Fibroblast of villous mesenchyme (primary cell): Measurements from ENCODE around the gene CUBN. TPM values are rescaled to one million over a fixed set of nuclear protein-coding genes. Genes with fewer than 3 reads are reported as not detected.
"Not testable (repeated sequence)": the region's sequence is repeated elsewhere in the genome, so short reads cannot be mapped to it uniquely, and the experiment has no call there.

Experiments
- DNase-seq: peaks from one replicate; pipeline ENCODE4 v3.0.0-alpha.2; 2010; ENCODE audit warnings: low read depth
- H3K4me3 ChIP-seq: 2 replicates; pipeline ENCODE4 v1.5.1; 2011; ENCODE audit warnings: low read depth, mild to moderate bottlenecking, low read length
- total RNA-seq: library from RNA; depleted of rRNA; stranded (reverse); fragments of >200 nt; gene quantifications from 2 replicates; pipeline ENCODE4 v1.2.3, GENCODE V29; 2012
- TF ChIP-seq, protein P1 (sequence below): IDR thresholded peaks from 2 replicates; pipeline ENCODE4 v1.5.1; 2012; ENCODE audit warnings: low read depth, mild to moderate bottlenecking, low read length; ENCODE audit not compliant: insufficient read depth

The CUBN gene
- total RNA-seq, 1 donor: 0.86 TPM

- H3K4me3 ChIP-seq: no peak overlapping the region
- TF ChIP-seq, protein P1, sequence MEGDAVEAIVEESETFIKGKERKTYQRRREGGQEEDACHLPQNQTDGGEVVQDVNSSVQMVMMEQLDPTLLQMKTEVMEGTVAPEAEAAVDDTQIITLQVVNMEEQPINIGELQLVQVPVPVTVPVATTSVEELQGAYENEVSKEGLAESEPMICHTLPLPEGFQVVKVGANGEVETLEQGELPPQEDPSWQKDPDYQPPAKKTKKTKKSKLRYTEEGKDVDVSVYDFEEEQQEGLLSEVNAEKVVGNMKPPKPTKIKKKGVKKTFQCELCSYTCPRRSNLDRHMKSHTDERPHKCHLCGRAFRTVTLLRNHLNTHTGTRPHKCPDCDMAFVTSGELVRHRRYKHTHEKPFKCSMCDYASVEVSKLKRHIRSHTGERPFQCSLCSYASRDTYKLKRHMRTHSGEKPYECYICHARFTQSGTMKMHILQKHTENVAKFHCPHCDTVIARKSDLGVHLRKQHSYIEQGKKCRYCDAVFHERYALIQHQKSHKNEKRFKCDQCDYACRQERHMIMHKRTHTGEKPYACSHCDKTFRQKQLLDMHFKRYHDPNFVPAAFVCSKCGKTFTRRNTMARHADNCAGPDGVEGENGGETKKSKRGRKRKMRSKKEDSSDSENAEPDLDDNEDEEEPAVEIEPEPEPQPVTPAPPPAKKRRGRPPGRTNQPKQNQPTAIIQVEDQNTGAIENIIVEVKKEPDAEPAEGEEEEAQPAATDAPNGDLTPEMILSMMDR: no peak
- no peak for DNase-seq
Observed at GRCh38 chr10:16835228-16835627, 294.4 kb downstream of the CUBN start.

DNA sequence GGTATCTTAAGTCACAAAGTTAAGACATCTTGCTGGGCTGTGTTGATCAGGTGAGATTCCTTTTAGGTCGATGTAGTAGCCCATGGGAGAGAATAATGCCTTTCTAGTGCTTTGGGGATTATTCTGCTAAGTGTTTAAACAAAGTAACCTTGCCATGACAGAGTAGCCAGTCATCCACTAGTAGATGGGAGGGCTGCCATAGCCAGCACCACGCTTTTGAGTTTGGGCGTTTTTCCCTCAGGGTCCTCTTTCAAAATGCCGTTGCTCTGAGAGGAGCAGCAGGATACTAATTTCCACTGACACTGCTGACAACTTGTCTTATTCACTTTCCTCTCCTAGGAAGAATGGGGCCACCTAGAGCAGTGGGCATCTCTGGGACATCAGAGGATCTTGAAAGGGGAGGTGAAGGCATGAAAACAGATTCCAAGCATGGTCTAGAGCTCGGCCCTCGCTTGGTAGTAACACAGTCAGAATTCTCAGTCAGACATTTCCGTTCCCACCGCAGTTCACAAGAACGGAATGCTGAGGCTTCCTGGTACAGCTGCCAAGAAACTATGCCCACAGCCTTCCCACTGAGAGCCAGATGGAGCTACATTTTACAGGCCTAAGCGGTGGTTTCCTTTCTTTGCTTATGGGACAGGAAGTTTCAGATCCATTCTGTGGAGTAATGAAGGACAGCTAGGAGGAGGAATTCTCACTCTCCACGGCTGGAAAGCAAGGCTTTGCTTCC is 297.1 kb downstream of the CUBN start:
- H3K4me3 ChIP-seq: no peak overlapping the region
- DNase-seq: peak; percentile 89
- TF ChIP-seq, protein P1: no peak

- TF ChIP-seq, protein P1: no peak
- peak; percentile 52 for DNase-seq
- no peak overlapping the region for H3K4me3 ChIP-seq
Observed at GRCh38 chr10:16828701-16829175, 300.9 kb downstream of the CUBN start.

- DNase-seq: peak; percentile 86
- TF ChIP-seq, protein P1: peak; percentile 59
- no peak overlapping the region for H3K4me3 ChIP-seq
Observed at GRCh38 chr10:16828114-16828568, 301.5 kb downstream of the CUBN start.

DNA sequence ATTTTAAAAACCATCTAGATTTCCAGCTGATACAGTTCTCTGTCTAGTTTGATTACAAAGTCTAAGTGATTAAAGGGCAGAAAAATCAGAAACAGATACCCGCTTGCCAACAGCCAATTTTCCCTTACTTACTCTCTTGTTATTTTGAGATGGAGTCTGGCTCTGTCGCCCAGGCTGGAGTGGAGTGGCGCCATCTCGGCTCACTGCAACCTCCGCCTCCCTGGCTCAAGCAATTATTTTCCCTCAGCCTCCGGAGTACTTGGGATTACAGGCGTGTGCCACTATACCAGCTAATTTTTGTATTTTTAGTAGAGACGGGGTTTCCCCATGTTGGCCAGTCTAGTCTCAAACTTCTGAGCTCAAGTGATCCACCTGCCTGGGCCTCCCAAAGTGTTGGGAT is 302.1 kb downstream of the CUBN start:
- not testable (repeated sequence) for DNase-seq, H3K4me3 ChIP-seq

- H3K4me3 ChIP-seq: no peak overlapping the region
- no peak for DNase-seq
- TF ChIP-seq, protein P1: no peak
Observed at GRCh38 chr10:16822726-16823360, 306.8 kb downstream of the CUBN start.

- DNase-seq: no peak
- H3K4me3 ChIP-seq: no peak overlapping the region
- TF ChIP-seq, protein P1: no peak
Observed at GRCh38 chr10:16822027-16822426, 307.6 kb downstream of the CUBN start.
